Mammary epithelial cell (primary cell): ENCODE measurements around the gene CDS2.

Experiments used
- CTCF ChIP-seq, 2 donors: IDR thresholded peaks in 1 of 2; conservative IDR thresholded peaks in 1 of 2; 2 replicates each; pipeline ENCODE4 v1.5.1; 2011 to 2012; ENCODE audit warnings: inconsistent platforms in 2 of 2, low read length in 2 of 2, mild to moderate bottlenecking in 2 of 2, control low read depth in 1 of 2, low read depth in 1 of 2; ENCODE audit not compliant: insufficient read depth in 1 of 2; ENCODE audit errors: extremely low read depth in 1 of 2
- EZH2 ChIP-seq: IDR thresholded peaks from 2 replicates; pipeline ENCODE4 v1.6.1; 2012; ENCODE audit warnings: low read length, inconsistent platforms, borderline replicate concordance

GRCh38 chr20:5116875-5117274, 9.9 kb upstream of the CDS2 start:
- TF ChIP-seq CTCF (conservative IDR thresholded peaks at IDR 0.05 in 1 of 2, IDR thresholded peaks at IDR 0.05 in 1 of 2; ENCODE audit: extremely low read depth in 1 of 2, insufficient read depth in 1 of 2, low read depth in 1 of 2, low read length in 2 of 2) (no peak), EZH2 (no peak)
